ENCODE data around the gene SSH3.

DNA sequence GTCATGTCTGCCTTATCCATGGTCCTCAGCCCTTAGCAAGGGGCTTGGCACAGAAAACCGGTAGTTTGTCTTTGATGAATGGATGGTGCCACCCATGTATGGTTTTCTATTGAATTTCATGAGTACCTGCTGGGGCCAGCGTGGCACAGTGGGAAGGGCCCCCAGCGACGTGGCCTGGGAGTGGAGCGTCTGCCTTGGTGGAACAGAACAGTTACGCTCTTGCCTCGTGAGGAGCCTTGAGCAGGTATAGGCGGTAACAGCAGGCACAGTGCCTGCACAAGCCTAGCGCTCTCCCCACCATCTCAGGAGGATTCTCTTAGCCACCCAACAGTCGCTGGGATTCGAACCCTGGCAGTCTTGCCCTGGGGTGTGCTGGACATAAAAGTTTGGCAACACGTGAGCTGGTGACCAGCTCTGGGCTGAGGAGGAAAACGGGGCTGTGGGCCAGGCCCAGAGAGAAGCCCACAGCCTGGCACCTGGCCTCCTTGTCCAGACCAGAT is 3.0 kb upstream of the SSH3 start:
- TF ChIP-seq, protein P1, sequence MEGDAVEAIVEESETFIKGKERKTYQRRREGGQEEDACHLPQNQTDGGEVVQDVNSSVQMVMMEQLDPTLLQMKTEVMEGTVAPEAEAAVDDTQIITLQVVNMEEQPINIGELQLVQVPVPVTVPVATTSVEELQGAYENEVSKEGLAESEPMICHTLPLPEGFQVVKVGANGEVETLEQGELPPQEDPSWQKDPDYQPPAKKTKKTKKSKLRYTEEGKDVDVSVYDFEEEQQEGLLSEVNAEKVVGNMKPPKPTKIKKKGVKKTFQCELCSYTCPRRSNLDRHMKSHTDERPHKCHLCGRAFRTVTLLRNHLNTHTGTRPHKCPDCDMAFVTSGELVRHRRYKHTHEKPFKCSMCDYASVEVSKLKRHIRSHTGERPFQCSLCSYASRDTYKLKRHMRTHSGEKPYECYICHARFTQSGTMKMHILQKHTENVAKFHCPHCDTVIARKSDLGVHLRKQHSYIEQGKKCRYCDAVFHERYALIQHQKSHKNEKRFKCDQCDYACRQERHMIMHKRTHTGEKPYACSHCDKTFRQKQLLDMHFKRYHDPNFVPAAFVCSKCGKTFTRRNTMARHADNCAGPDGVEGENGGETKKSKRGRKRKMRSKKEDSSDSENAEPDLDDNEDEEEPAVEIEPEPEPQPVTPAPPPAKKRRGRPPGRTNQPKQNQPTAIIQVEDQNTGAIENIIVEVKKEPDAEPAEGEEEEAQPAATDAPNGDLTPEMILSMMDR (IDR thresholded peaks at IDR 0.05): no peak
- no peak for TF ChIP-seq POLR2A (IDR thresholded peaks at IDR 0.05)
- no peak for TF ChIP-seq POLR2AphosphoS5 (IDR thresholded peaks at IDR 0.05)

All from breast epithelium (tissue), 3 donors.